HEK293T (cell line): ENCODE results near the gene CD82.

Experiments used
- ARNT ChIP-seq: fragments of 450-650 bp; IDR thresholded peaks from 2 replicates; pipeline ENCODE4 v1.6.1; 2017; ENCODE audit warnings: mild to moderate bottlenecking
- BHLHE40 ChIP-seq: fragments of 450-650 bp; IDR thresholded peaks from 2 replicates; pipeline ENCODE4 v1.6.1; 2016; ENCODE audit warnings: mild to moderate bottlenecking, moderate library complexity, borderline replicate concordance
- CTBP1 ChIP-seq: fragments of 450-650 bp; IDR thresholded peaks from 2 replicates; pipeline ENCODE4 v1.6.1; 2016; ENCODE audit warnings: borderline replicate concordance
- ELF4 ChIP-seq: fragments of 450-650 bp; IDR thresholded peaks from 2 replicates; pipeline ENCODE4 v1.6.1; 2017; ENCODE audit warnings: antibody characterized with exemption
- FOXA1 ChIP-seq: fragments of 450-650 bp; IDR thresholded peaks from 2 replicates; pipeline ENCODE4 v1.6.1; 2016; ENCODE audit warnings: mild to moderate bottlenecking
- FOXK2 ChIP-seq: fragments of 450-650 bp; IDR thresholded peaks from 2 replicates; pipeline ENCODE4 v1.6.1; 2016; ENCODE audit warnings: mild to moderate bottlenecking
- FOXM1 ChIP-seq: fragments of 450-650 bp; IDR thresholded peaks from 2 replicates; pipeline ENCODE4 v1.6.1; 2017; ENCODE audit warnings: mild to moderate bottlenecking, borderline replicate concordance
- HDGF ChIP-seq: fragments of 450-650 bp; IDR thresholded peaks from 2 replicates; pipeline ENCODE4 v1.6.1; 2017; ENCODE audit warnings: antibody characterized with exemption, borderline replicate concordance
- NFRKB ChIP-seq: fragments of 450-650 bp; IDR thresholded peaks from 2 replicates; pipeline ENCODE4 v1.6.1; 2016; ENCODE audit warnings: mild to moderate bottlenecking, moderate library complexity
- SP1 ChIP-seq: fragments of 450-650 bp; IDR thresholded peaks from 2 replicates; pipeline ENCODE4 v1.6.1; 2017
- SUZ12 ChIP-seq: fragments of 450-650 bp; IDR thresholded peaks from 2 replicates; pipeline ENCODE4 v1.6.1; 2016; ENCODE audit warnings: mild to moderate bottlenecking
- TARDBP ChIP-seq: fragments of 450-650 bp; IDR thresholded peaks from 2 replicates; pipeline ENCODE4 v1.6.1; 2016
- TF ChIP-seq, protein P1 (sequence below): fragments of 450-650 bp; IDR thresholded peaks from 2 replicates; pipeline ENCODE4 v1.6.1; 2016

DNA sequence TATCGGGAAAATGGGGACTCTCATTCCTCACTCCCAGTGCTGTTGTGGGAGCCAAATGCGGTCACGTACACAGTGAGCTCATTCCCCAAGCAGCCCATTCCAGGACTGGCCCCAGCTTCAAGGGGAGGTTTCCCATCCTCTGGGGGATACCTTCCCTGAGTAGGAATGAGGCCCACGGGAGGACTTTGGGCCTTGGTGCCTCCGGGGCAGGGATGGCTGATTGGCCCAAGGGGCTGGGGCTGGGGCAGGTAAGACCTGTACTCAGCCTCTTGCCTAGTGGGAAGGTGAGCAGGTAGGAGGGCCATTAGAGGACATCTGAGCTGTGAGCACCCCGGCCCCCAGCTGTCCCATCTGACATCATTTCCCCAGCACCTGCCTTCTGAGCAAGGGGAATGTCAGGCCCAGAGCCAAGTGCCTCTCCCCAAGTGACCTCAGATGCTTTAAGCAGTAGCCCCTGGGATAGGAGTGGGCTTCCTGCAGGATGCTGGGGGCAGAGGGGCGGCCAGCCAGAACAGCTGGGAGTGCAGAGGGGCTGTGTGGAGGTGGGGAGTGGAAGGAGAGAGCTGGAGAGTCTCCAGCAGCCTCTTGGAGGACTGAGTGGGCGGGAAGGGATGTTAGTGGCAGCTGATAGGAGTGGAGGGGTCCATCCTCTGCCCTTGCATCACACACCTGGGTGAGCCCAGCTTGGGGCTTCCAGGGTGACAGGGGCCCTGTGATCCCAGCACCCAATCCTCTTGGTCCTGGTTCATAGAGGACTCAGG lies 58.4 kb downstream of the CD82 start:
- no peak for TF ChIP-seq BHLHE40
- no peak for TF ChIP-seq FOXK2
- TF ChIP-seq ARNT: no peak
- no peak for TF ChIP-seq SP1
- no peak for TF ChIP-seq CTBP1
- TF ChIP-seq HDGF: no peak
- no peak for TF ChIP-seq SUZ12
- no peak for TF ChIP-seq NFRKB
- TF ChIP-seq FOXM1: no peak
- TF ChIP-seq, protein P1, sequence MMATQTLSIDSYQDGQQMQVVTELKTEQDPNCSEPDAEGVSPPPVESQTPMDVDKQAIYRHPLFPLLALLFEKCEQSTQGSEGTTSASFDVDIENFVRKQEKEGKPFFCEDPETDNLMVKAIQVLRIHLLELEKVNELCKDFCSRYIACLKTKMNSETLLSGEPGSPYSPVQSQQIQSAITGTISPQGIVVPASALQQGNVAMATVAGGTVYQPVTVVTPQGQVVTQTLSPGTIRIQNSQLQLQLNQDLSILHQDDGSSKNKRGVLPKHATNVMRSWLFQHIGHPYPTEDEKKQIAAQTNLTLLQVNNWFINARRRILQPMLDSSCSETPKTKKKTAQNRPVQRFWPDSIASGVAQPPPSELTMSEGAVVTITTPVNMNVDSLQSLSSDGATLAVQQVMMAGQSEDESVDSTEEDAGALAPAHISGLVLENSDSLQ: no peak
- no peak for TF ChIP-seq TARDBP
- no peak for TF ChIP-seq FOXA1
- TF ChIP-seq ELF4: no peak
